Measurements from ENCODE around the gene CTNND2.

CTNND2 gene

DNA sequence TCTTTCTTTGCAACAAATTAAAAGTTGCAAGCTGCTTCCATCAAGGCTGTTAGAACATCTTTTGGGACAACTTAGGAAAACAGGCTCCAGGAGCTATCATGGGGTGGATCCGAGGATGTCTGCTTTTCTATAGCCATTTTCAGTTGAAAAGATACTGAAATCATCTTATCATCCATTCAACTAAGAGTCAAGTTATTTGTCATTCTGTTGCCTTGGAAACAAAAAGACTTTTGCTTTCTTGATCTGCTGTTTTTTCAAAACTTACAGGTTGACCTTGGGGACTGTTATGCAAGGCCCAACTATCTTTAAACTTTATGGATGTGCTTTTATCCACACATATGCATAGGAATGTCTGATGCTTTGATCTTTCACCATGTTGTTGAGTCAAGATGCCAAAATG lies 597.9 kb downstream of the CTNND2 start:
- DNase-seq (ENCODE audit: low read depth), result no peak

DNA sequence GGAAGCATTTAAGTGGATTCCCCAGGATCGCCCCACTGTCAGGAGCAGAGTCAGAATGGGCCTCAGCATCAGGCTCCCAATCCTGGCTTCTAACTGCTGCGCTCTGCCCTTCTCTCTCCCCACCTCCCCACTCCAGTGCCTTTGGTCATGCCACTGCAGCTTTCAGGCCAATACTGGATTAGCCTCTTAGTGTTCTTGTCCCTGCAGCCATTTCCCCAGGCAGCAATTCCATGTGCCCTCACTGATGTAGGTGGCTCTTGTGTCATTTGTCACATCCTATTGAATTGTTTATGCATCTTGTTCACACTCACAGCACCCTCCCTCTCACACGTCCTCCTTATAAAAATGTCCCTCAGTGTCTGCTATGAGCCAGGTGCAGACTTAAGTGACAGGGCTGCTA lies 599.0 kb downstream of the CTNND2 start:
- no peak for DNase-seq (ENCODE audit: low read depth)

DNA sequence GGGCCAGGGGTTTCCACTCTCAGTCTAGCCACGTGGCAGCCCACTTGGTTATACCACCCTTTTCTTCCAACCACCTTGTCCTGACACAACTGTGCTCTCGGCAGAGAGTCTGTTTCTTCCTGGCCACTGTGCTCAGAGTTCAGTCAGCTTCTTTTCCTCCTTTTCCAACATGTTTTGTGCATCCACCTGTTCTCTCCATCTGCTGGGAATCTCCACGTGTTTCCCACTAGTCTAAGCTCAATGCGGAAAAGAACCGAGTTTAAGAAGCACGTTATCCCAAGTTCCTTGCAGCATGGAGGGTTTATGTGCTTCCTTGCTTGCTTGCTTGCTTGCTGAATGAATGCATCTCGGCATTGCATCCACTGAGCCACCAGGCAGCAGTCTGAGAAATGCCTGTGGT lies 599.6 kb downstream of the CTNND2 start:
- no peak for DNase-seq (ENCODE audit: low read depth)

- DNase-seq (ENCODE audit: low read depth), result no peak
These were observed 601.6 kb downstream of the CTNND2 start for GRCh38 chr5:11302663-11303062.

DNA sequence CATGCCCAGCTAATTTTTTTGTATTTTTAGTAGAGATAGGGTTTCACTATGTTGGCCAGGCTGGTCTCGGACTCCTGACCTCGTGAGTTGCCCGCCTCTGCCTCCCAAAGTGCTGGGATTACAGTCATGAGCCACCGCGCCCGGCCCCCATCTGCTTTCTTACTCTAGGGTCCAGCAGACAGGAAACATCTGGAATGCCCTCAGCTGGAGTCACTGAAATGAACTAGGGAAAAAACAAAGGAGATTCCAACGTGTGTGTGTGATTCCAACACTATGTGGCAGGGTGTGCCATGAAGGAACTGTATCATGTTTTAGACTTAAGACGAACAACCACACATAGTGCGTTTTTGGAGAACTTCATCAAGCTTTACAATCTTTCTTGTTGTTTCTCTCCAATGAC lies 603.1 kb downstream of the CTNND2 start:
- no peak for DNase-seq (ENCODE audit: low read depth)

GRCh38 chr5:11300736-11301135 lies 603.5 kb downstream of the CTNND2 start:
- DNase-seq (ENCODE audit: low read depth), result no peak

DNA sequence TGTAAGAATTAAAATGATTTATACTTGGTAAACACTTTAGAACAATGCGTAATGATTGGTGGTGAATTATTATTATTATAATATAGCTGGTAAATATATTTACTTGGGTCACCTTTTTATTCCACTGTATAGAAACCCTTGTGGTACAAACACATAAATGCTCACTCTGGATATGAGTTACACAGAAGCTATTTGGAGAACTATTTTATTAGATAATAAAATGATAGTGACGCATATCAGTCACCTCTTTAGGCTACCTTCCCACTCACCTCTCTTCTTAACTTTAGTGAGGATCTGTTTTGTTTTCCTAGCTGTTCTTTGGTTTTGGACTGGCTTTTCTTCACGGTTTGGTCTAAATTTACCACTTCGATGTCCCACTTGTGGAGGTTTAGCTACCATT lies 605.4 kb downstream of the CTNND2 start:
- no peak for DNase-seq (ENCODE audit: low read depth)

DNA sequence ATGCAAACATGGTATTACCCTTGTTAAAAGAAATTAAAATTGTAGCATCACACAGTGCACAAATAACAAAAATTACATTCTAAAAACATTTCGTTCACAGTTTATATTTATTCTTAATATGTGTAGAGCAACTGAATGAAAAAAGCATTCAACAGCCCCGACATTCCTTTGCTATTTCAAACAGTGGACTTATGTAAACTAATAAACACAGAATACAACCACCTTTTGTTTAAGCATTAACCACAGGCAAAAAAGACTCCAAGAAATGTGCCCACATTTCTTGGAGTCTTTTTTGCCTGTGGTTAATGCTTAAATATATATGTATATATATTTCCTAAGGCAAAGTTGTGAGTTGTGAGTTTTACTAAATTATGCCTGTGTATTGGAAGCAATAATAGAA lies 610.7 kb downstream of the CTNND2 start:
- no peak for DNase-seq (ENCODE audit: low read depth)

DNA sequence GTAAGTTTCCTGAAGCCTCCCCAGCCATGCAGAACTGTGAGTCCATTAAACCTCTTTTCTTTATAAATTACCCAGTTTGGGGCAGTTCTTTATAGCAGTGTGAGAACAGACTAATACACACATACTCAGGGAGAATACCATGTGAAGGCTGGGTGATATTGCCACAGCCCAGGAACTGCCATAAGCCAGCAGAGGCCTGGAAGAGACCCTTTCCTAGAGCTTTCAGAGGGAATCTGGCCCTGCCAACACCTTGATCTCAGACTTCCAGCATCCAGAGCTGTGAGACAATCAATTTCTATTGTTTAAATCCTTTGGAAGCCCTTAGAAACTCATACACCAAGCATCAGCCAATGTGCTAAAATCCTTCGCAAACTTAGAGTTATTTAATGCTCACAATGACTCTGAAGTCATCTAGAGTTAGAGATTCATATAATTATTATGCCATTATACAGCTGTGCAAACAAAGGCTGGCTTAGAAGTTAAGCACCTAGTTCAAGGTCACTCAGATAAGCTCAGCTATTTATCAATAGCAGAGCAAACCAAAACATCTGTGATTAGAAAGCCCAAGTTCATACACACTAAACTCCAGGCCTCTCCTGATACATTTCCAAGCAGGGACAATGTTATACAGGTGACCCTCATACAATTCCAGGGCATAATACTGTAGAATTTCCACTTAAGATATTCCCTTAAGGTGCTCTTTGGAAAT lies 611.4 kb downstream of the CTNND2 start:
- no peak for DNase-seq (ENCODE audit: low read depth)

GRCh38 chr5:11289733-11290132 lies 614.5 kb downstream of the CTNND2 start:
- no peak for DNase-seq (ENCODE audit: low read depth)

GRCh38 chr5:11289208-11289607 lies 615.0 kb downstream of the CTNND2 start:
- no peak for DNase-seq (ENCODE audit: low read depth)

DNA sequence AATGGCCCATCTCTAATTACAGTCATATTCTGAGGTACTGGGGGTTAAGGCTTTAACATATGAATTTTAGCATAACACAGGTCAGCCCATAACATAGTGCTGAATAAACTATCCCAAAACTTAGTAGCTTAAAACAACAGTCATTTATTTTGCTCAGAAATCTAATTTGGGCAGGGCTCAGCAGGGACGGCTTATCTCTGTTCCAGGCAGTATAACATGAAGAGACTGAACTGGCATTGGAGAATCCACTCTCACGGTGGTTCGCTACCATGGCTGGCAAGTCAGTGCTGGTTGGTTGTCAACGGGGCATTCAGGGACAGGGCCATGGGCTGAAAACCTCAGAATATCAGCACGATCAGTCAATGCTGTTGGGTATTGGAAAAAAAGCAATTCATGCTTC lies 622.4 kb downstream of the CTNND2 start:
- no peak for DNase-seq (ENCODE audit: low read depth)

- no peak for DNase-seq (ENCODE audit: low read depth)
These were observed 626.9 kb downstream of the CTNND2 start for GRCh38 chr5:11277323-11277722.

- no peak for DNase-seq (ENCODE audit: low read depth)
These were observed 630.9 kb downstream of the CTNND2 start for GRCh38 chr5:11273180-11273903.

GRCh38 chr5:11269515-11269914 lies 634.7 kb downstream of the CTNND2 start:
- no peak for DNase-seq (ENCODE audit: low read depth)

DNA sequence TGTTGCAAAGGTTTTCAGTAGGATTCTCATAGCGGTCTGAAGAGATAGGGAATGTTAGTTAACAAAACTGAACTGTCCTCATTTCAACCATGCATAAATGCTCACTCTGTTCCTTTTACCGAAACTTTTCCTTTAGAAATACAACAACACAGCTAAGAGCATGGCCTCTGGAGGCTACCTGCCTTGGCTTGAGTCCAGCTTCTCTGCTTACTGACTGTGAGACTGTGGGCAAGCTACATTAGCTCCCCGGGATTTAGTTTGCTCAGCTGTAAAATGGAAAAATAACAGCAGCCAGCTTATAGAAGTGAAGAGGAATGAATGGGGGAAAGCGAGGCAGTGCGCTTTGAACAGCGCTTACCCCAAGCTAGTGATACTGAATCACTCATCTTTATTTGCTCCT lies 635.4 kb downstream of the CTNND2 start:
- no peak for DNase-seq (ENCODE audit: low read depth)

- no peak for DNase-seq (ENCODE audit: low read depth)
These were observed 637.9 kb downstream of the CTNND2 start for GRCh38 chr5:11266331-11266730.

DNA sequence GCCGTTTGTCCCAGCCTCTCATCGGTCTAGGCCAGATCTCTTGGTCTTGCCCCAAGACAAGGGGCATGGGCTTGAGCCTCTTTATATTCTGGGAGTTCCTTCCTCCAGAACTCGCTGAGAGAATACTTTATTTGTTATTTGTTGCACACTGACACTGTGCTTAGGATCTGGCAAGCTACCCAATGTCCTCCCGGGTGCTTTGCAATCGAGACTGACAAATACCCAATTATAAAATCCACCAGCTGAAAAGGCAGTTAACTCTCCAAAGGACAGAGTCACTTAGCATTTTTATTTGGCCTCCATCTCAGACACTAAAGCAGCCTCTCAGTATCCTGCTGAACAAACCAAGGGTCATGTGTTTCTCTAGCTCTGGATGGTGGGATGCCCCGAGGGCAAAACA lies 643.0 kb downstream of the CTNND2 start:
- DNase-seq (ENCODE audit: low read depth), result no peak

- DNase-seq (ENCODE audit: low read depth), result no peak
These were observed 646.2 kb downstream of the CTNND2 start for GRCh38 chr5:11258001-11258400.

DNA sequence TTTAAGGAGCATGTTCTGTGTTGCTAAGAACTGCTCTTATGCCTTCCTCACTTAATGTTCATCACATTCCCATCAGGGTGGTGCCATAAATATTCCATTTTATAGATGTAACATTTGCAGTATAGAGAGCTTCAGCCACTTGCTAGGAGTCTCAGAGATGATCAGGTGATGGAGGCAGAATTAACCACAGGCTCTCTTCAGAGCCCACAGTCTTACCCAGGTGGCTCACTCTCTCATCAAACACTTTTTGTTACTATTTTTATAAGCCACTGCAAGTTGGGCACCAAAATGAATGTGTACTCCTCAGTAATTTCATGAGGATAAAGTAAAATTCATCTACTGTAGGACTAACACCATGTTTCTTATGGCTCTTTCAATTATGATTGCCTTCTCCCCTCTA lies 651.7 kb downstream of the CTNND2 start:
- no peak for DNase-seq (ENCODE audit: low read depth)

GRCh38 chr5:11252075-11252474 lies 652.2 kb downstream of the CTNND2 start:
- DNase-seq (ENCODE audit: low read depth), result no peak

DNA sequence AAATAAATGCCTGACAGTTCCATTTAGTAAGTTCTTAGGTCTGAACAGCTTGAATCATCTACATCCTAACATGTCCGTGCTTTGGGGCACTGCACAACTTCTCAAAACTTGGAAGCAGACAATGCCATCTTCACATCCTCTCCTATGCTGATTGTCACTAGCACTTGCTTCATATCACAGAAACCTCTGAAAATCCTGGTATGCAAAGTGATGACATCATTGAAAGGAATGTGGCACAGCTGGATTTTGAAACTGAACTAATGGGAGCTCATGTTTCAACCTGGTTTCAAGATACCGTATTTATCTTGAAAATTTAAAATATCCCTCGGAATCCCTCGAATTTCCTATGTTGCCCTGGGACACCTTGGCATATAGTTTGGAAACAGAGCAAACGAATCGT lies 653.0 kb downstream of the CTNND2 start:
- DNase-seq (ENCODE audit: low read depth), result no peak

DNA sequence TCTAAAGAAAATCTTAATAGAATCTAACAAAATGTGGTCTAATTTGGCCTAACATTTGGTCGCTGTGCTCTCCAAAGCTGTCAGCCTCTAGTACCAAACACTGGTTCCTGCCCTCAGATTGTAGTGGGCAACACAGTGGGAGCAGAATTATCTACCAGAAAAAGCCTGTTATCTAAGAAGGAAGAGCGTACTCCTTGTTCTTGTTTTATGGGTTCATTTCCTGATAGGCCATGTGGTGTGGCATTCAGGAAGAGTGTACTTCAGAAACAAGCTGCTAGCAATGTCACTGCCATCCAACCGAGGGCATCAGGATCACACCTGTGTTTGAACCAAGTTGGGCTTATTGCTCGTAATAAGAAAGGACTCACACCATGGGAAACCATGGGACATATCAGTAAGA lies 655.3 kb downstream of the CTNND2 start:
- no peak for DNase-seq (ENCODE audit: low read depth)

DNA sequence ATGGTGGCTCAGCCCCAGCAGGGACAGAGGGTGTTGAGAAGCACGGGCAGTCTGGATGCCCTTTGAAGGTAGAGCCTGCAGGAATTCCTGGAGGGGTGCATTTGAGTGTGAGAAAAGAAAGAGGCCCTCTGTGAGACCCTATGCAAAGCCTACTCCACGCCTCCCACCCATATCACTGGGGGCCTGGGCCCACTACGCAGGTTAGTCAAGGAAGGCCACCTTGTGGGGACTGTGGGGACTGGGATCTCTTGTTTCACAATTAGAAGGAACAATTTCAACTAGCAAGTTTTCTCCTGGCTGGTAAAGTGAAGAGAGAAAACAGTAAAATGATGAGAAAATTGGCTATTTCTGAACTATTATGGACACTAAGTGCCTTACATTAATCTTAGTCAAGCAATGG lies 657.0 kb downstream of the CTNND2 start:
- DNase-seq (ENCODE audit: low read depth), result no peak

Data from activated T-cell treated with anti-CD3 and anti-CD28 coated beads for 48 hours (primary cell).